GM19043 (cell line): ENCODE measurements around the gene HOXB8.

Source experiments
- ATAC-seq: cut with Tn5 transposase; IDR thresholded peaks from one replicate; pipeline ENCODE4 v1.9.1; 2021; ENCODE audit warnings: low read depth; ENCODE audit not compliant: unreplicated experiment

HOXB8 gene

DNA sequence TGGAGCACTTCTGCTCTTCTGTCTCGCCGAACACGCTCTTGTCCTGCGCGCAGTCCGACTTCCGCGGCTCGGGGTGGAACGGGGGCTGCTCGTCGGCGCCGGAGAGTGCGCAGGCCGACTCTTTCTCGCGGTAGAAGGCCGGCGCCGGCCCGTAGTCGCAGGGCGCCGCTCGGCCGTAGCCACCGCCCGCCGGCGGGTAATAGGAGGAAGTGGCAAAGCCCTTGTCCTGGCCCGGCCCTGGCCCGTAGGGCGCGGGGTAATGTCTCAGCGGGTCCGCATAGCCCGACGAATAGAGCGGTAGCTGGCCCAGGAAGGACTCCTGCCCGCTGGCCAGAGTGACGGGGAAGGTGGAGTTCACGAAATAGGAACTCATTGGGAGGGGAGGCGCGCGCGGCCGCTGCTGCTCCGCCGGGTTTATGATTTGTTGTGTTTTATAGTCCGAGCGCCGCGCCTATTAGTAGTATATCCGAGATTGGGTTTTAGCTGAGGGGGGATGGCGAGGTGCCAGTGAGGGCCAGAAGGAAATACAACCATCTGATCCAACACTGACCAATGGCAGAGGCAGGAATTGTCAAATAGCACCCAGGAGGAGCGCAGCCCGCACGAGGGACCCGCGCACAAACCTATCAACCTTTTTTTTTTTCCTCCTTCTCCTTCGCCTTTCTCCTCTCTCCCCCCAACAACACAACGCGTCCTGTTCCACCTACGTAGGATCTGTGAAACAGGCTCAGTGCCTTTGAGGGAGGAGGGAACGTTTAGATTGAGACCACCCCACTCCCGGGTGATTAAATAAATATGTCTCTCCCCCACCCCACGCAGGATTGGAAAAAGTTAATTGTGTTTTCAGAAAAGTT, 17.1 kb downstream of the HOXB8 start:
- ATAC-seq: no peak

DNA sequence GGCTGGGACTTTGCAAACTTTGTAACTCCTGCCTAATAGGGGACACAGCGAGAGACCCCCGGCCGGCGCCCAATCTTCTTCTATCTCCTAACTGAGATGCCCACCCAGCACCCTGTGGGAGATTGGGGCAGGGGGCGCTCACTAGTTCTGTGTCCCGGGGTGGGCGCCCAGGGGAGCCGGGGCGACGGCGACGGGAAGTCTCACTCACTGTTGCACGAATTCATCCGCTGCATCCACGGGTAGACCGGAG, 17.6 kb downstream of the HOXB8 start:
- ATAC-seq: no peak

DNA sequence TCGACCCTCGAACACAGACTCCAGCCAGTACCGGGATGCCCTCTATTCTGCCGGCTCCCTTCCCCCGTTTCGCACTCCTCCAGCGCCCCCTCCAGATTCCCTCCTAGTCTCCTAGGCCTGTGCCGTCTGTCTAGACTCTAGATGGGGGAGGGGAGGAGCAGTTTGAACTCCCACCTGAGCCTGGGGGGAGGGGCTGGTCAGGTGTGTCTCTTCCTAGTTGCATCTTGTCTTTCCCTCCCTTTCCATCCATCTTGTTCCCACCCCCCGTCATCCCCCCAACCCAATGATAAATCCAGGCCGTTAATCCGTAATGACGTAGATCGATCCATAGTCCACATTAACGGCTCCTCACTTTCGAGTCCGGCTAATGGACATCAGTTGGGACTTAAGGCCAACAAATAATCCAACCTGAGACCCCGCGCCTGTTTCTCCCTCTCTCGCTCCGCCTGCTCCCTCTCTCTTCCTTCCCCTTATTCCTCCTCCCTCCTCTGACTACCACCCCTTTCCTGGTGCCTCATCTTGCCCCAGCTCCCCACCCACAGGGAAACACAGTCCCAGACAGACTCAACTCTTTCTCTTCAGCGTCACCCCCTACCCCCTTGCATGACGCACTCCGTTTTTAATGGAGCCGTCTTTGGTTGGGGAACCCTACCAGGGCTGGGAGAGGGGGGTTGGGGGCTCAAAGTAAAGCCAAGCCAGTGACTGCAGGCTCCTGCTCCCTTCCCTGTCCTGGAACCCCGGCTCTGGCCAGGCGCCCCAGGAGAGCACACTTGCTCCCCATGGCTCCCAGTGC, 18.2 kb downstream of the HOXB8 start:
- no peak for ATAC-seq

GRCh38 chr17:48596000-48596734, 18.9 kb downstream of the HOXB8 start:
- no peak for ATAC-seq

- ATAC-seq: no peak
Observed at GRCh38 chr17:48595278-48595999, 19.7 kb downstream of the HOXB8 start.

DNA sequence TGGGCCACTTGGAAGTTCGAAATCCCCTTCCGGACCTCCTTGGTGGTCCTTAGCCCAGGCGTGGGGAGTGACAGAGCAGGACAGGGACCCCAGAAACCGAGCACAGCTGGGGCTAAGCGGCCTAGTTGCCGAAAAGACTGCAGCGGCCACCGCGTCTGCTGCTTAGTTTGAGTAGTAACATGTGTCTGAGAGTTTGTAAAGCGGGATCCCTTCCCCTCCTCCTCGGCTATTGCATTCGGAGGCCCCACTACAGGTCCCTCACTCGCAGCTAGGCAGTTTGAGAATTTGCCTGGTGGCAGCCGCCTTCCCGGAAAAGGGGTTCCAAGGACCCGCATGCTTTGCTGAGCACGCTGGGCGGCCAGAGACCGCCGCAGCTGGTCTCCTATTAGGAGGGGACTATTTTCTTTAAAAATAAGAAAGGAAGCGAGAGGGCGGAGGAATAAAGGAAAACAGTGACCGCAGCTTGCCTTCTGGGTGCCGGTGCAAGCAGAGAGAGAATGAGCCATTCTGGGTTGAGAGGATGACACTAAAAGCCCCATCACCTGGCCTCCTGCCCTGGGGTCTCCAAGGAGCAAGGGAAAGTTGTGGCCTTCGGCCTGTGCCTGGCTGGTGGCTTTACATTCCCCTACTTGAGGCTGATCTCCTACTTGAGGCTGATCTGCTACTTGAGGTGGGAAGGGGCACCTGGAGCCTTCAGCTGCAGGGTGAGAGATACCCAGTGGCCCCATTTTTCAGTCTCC, 20.4 kb downstream of the HOXB8 start:
- no peak for ATAC-seq

- no peak for ATAC-seq
Observed at GRCh38 chr17:48593840-48594537, 21.1 kb downstream of the HOXB8 start.

GRCh38 chr17:48593126-48593829, 21.8 kb downstream of the HOXB8 start, which contains the start of gene HOXB5:
Gene HOXB5, minus strand, starts transcription at chr17:48593779. Its CDS starts 97 bp downstream, at chr17:48593682.
- ATAC-seq: no peak

DNA sequence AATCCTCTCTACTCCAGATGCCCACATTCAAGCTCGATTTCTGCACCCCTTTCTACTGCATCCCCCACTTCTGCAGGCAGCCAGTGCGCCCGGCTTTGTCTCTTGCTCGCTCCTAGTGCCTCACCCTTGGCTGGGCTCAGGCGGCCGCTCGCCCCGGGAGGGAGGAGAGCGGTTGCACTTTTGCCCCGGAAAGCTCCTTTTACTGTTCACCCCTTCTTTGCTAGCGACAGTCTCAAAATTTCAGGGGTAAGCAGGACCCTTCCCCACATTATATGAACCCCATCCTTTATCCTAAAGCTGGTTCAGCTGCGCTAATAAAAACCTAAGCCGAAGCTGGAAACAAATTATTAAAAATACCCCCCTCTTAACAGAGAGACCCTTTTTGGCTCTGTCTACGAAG, 22.5 kb downstream of the HOXB8 start:
- ATAC-seq: no peak

DNA sequence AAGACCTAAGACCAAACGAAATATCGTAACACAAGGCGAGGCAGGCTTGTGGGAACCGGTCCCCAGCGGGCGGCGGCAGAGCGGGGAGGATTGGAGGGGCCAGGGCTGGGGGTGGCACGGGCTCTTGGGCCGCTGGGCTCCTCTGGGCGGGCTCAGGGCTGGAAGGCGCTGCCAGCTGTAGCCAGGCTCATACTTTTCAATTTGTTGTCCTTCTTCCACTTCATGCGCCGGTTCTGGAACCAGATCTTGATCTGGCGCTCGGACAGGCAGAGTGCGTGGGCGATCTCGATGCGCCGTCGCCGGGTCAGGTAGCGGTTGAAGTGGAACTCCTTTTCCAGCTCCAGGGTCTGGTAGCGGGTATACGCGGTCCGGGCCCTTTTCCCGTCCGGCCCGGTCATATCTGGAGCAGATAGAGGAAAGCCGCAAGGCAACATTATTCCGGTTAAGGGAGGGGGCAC, 23.0 kb downstream of the HOXB8 start:
- ATAC-seq: no peak

DNA sequence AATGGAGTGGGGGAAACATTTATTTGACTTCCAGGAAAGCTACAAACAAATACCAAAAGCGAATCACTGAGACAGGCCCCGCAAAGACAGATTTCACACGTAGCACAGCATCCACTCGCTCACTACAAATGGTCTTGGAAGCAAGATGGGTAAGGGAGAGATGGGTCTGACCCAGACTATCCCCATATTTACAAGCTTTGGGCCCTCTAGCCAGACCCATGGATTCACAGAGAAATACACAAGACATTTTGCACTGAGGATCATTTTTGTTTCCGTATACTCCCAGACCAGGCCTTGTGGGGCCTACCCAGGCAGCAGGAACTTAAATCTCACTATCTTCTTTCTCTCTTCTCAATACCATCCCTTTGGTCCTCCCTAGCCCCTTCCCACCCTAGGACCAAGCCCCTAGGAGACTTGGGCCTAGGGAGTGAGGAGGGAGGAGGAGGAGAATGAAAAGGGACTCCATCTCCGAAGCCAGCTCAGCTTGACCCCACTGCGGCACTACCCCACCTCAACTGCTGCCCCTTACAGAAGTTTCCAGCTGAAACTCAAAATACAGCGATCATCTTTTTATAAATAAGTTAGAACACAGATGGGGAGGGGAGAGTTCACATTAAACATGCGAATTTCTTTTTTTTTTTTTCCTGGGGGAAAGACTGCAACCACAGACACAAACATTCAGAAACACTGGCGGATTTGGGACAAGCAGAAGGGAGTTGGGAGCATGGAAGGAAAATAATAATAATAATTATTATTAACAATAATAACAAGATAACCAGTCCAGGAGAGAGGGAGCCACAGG, 23.6 kb downstream of the HOXB8 start:
- ATAC-seq: no peak

GRCh38 chr17:48590607-48591161, 24.4 kb downstream of the HOXB8 start:
- ATAC-seq: no peak

DNA sequence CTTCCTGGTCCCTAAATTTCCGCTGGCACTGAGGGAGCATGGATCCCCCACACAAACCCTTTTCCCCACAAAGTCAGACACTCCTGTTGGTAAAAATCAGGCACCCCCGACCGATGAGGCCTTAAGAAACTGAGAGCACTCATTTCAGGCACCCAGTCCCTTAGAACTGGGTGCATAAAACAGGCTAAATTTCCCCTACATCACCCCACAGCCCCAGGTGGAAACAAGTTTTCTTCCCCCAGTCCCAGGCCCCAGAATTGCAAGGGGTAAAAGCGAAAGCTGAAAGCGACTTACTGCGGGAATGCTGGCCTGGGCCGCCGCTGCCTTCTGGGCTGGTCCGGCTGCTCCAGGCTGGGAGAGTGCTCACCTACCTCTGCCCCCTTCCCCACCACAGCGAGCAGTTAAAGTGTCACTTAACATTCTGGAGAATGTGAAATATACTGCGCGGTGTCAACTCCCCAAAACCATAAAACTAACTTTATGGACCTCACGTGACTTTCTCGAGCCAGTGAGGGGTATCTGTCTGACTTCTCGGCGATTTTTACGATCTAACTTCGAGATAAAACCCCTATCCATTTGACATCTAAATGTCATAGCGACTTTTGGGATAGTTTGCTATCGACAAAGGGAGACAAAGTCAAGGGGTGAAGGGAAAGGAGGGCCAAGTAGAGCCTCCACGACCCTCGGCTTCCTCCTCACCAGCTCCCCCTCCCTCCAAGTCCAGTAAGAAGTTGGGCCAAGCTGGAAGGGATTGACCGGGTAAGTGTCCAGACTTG, 25.1 kb downstream of the HOXB8 start, which contains the start of gene HOXB3:
HOXB3 (minus strand) TSS at position 411 of the 776 bp plus-strand sequence. CDS start 37,767 bp downstream, outside the sequence.
- no peak for ATAC-seq

- ATAC-seq: no peak
Observed at GRCh38 chr17:48589060-48589830, 25.8 kb downstream of the HOXB8 start.

DNA sequence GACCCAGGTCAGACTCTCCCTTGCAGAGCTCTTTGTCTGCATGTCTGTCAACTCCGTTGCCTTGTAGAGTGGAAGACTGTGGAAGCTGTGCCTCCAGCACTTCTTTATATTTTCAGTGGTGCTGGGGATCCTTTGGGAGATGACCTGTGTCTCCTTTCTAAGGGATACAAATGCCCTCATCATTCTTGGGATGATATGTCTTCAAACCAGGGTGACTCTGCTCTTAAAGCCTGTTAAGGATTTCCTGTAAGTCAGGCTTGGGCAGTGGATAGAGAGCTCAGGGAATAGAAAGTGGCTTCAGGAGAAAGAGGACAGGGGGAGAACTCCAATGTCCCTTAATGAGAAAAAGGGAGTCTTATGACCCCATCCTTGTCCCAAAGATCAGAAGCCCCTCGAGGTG, 26.6 kb downstream of the HOXB8 start:
- ATAC-seq: no peak

- no peak for ATAC-seq
Observed at GRCh38 chr17:48588074-48588415, 27.0 kb downstream of the HOXB8 start.
